Adrenal gland (tissue), 12 donors: ENCODE data around the gene SELENOO. TPM values are rescaled to one million over a fixed set of nuclear protein-coding genes. Genes with fewer than 3 reads are reported as not detected.

Experiments
- DNase-seq, 7 donors: peaks; one replicate each; pipeline ENCODE4 v3.0.0-alpha.2; 2019 to 2020
- H3K27ac ChIP-seq, 5 donors: fragments of 200-600 bp; sonication (generic) in 4 of 5; 1 replicate in 3 of 5; 2 replicates in 2 of 5; pipeline versions ENCODE4 v1.5.1 to v1.8.0; 2016 to 2020; ENCODE audit warnings: mild to moderate bottlenecking in 1 of 5
- H3K27me3 ChIP-seq: fragments of 200-600 bp; 2 replicates; pipeline ENCODE4 v1.8.0; 2021
- H3K36me3 ChIP-seq, 2 donors: fragments of 200-600 bp; replicated peaks in 1 of 2; 1 replicate in 1 of 2; 2 replicates in 1 of 2; pipeline versions ENCODE4 v1.5.1 to v1.8.0; 2018 to 2022
- H3K4me1 ChIP-seq, 2 donors: fragments of 200-600 bp; replicated peaks in 1 of 2; 1 replicate in 1 of 2; 2 replicates in 1 of 2; pipeline versions ENCODE4 v1.5.1 to v1.8.0; 2018 to 2021
- H3K4me3 ChIP-seq, 4 donors: fragments of 200-600 bp; sonication (generic) in 3 of 4; one replicate each; pipeline ENCODE4 v1.5.1; 2016 to 2018
- H3K9me3 ChIP-seq, 3 donors: fragments of 200-600 bp; sonication (generic) in 1 of 3; replicated peaks in 1 of 3; 1 replicate in 2 of 3; 2 replicates in 1 of 3; pipeline versions ENCODE4 v1.5.1 to v1.8.0; 2016 to 2021
- POLR2A ChIP-seq, 2 donors: fragments of 450-650 bp; IDR thresholded peaks; one replicate each; pipeline ENCODE4 v1.6.1; 2017; ENCODE audit warnings: antibody characterized with exemption in 2 of 2, mild to moderate bottlenecking in 2 of 2, moderate library complexity in 1 of 2
- WGBS, 4 donors: extraction: QIAGEN DNeasy Blood & Tissue Kit in 2 of 4; methylation state at CpG; one replicate each; pipeline versions ENCODE4 v1.1.5 to v1.1.7; 2013 to 2017; 5-methylcytosine and 5-hydroxymethylcytosine counted together
- intact Hi-C, 2 donors: fragments of 100-400 bp; cut with DNase I; formaldehyde crosslinking; loops; one replicate each; pipeline versions ENCODE4 v1.14.1 to v1.15.0; 2022 to 2023
- polyA plus RNA-seq, 3 donors: library from polyadenylated mRNA; stranded (reverse); fragments of 200-250 nt in 2 of 3; fragments of 350-450 nt in 1 of 3; fragmentation: Illumina TruSeq in 1 of 3; extraction: RNeasy Lipid Tissue Mini Kit (QIAGEN cat#74804) in 1 of 3; gene quantifications; one replicate each; pipeline ENCODE4 v1.2.3, GENCODE V29; 2013 to 2014
- total RNA-seq, 9 donors: library from RNA; depleted of rRNA in 4 of 9; stranded (reverse); fragments of >200 nt in 4 of 9; fragments of 120-200 nt in 1 of 9; fragmentation: NEBNext Ultra II Directional in 1 of 9; extraction: Animal tissue kit (Norgen Biotek cat#: 25700) in 1 of 9; gene quantifications; one replicate each; pipeline versions ENCODE4 v1.1.0 to v1.2.4, GENCODE V29; 2013 to 2023
- TF ChIP-seq, protein P1 (sequence below), 6 experiments: fragments of 450-650 bp in 4 of 6; fragments of 200-600 bp in 2 of 6; sonication (generic) in 1 of 6; IDR thresholded peaks; 1 replicate in 5 of 6; 2 replicates in 1 of 6; pipeline versions ENCODE4 v1.5.1 to v1.8.0; 2016 to 2021; ENCODE audit warnings: antibody characterized with exemption in 6 of 6, mild to moderate bottlenecking in 2 of 6, moderate library complexity in 1 of 6
- donor health status: healthy with polysubstance abuse.
- donor health status: Bipolar disorder and iron deficiency.
- donor health status: DM: yes; HTN: yes; CAD: no.
- donor health status: DM: no; HTN: no; CAD: no.
- donor health status: DM: no; HTN: no; CAD: no.
- donor health status: DM: yes; HTN: yes; CAD: no.

Gene SELENOO
- total and polyA plus RNA-seq, 12 donors = 1.9 to 89.0 (median 35.8) TPM

DNA sequence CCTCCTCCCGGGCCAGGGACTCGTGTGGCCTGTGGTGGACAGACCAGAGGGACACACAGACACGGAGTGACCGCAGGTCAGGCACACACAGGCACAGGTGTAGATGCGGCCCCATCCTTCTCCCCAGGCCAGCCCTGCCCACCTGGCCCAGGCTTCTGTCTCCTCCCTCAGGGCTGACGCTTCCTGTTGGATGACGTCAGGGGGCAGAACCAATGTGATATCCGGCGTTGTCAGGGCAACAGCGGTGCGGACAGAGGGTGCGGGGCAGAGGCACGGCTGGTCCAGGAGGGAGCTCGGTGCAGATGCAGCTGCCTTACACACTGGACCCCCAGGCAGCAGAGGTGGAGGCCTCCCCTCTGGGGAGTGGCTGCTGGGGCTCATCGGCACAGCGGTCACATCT lies 46.9 kb downstream of the SELENOO start:
- Histone ChIP-seq H3K36me3 (peaks cover 0 to 9% of the 10 kb centered on the region in 2 donors), H3K4me1 (peaks cover 40 to 45% of the 10 kb centered on the region in 2 donors), H3K4me3 (no peak overlapping the region), H3K9me3 (no peaks in the 10 kb centered on the region), H3K27ac (no peak overlapping the region), H3K27me3 (no peaks in the 10 kb centered on the region)
- WGBS, 4 donors = 45 to 70% (median 49%) methylated on average over 2 to 16 of the region's 16 CpGs
- TF ChIP-seq, protein P1, sequence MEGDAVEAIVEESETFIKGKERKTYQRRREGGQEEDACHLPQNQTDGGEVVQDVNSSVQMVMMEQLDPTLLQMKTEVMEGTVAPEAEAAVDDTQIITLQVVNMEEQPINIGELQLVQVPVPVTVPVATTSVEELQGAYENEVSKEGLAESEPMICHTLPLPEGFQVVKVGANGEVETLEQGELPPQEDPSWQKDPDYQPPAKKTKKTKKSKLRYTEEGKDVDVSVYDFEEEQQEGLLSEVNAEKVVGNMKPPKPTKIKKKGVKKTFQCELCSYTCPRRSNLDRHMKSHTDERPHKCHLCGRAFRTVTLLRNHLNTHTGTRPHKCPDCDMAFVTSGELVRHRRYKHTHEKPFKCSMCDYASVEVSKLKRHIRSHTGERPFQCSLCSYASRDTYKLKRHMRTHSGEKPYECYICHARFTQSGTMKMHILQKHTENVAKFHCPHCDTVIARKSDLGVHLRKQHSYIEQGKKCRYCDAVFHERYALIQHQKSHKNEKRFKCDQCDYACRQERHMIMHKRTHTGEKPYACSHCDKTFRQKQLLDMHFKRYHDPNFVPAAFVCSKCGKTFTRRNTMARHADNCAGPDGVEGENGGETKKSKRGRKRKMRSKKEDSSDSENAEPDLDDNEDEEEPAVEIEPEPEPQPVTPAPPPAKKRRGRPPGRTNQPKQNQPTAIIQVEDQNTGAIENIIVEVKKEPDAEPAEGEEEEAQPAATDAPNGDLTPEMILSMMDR (IDR thresholded peaks at IDR 0.05) = no peak
- TF ChIP-seq POLR2A (IDR thresholded peaks at IDR 0.05) = no peak
- intact Hi-C loops = no loop called here
- DNase-seq = peak in 3 of 7 donors; percentile 35 to 86 (median 48)

DNA sequence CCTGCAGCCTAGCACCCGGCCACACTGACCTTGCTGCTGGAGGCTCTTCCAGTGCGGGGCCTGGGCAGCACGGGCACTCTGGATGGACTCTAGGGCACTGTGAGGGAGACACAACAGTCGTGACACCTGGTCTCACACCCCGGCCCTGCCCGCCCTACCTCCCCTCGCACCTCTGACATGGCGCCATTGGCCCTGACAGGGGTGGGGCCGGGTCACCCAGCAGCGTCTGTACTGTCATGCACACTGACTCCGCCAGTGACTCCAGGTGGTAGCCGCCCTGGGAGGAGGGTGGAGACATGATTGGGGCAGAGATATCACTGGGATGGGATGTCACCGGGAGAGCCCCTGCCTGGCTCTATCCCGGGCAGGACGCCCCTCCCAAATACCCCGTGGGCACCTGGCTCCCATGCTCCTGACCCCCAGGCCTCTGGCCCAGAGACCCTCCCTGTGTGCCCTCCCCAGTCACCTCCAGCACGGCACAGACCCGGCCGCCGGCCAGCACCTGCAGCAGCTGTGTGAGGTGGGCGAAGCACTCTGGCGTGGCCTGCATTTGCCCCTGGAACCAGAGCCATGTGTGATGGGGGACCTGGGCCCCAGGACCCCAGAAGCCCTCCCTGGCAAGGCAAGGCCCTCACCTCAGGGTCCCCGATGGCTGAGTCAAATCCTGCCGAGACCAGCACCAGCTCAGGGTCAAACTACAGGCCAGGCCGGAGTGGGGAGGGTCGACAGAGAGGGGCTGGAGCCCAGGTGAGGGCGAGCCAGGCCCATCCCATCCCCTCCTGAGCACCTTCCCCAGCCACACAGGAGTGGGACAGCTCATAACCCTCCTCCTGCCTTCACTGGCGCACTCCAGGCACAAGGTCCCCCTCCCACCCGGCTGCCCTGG lies 47.6 kb downstream of the SELENOO start:
- no peak for DNase-seq
- TF ChIP-seq POLR2A (IDR thresholded peaks at IDR 0.05) = no peak
- TF ChIP-seq, protein P1 (IDR thresholded peaks at IDR 0.05) = no peak
- no peak overlapping the region for H3K4me3 ChIP-seq
- H3K27ac ChIP-seq = no peak overlapping the region
- WGBS, 4 donors = 76 to 85% (median 81%) methylated on average over 4 to 29 of the region's 29 CpGs
- H3K9me3 ChIP-seq = no peaks in the 10 kb centered on the region
- H3K27me3 ChIP-seq = no peaks in the 10 kb centered on the region
- H3K36me3 ChIP-seq = peaks cover 0 to 9% of the 10 kb centered on the region in 2 donors
- intact Hi-C loops = no loop called here
- peaks cover 33 to 38% of the 10 kb centered on the region in 2 donors for H3K4me1 ChIP-seq

DNA sequence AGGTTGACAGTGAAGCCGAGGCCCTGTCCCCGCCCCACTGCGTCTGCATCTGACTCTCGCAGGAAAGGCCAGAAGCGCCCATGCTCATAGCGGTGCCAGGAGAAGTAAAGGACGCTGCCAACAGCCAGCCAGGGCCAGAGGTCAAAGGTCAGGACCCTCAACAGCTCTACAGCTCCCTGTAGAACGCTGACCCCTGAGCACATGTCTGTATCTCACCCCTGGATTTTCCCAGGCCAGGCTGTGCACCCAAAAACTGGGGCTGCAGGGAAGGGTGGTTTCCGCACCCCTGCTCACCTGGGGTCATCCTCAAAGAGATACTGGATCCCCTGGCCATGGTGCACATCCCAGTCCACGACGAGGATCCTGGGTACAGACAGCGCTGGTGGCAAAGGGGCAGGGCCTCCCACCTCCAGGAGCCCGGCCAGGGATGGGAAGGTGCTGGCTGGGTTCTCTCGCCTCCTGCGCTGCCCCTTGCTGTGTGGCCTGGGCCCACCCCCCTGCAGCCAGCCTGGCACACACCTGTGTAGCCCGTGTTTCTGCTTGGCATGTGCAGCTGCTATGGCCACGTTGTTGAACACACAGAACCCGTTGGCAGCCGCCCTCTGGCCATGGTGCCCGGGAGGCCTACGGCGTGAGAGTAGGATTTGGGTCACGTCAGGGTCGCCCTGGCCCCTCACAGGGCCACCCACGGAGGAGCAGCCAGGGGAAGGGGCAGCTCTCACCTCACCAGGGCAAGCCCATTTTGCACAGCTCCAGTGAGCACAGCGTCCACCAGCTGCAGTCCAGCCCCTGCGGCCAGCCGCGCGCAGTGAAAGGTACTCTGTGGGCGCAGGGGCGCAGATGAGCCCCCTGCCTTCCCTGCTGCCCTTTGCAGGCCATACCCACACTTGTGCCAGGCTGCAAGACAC lies 48.8 kb downstream of the SELENOO start:
- intact Hi-C loops = loop anchor here (5.0 to 10.0 kb wide), 2 partner anchors 93 to 365 kb away; partner anchors contain the start of gene PPP6R2 (in 1 of the 2)
- Histone ChIP-seq H3K27ac (no peak overlapping the region), H3K4me1 (peaks cover 26 to 29% of the 10 kb centered on the region in 2 donors), H3K27me3 (no peaks in the 10 kb centered on the region), H3K9me3 (no peaks in the 10 kb centered on the region), H3K4me3 (no peak overlapping the region), H3K36me3 (peaks cover 0 to 9% of the 10 kb centered on the region in 2 donors)
- WGBS, 4 donors = 85 to 89% (median 86%) methylated on average over 5 to 32 of the region's 32 CpGs
- TF ChIP-seq, protein P1 (IDR thresholded peaks at IDR 0.05) = no peak
- no peak for TF ChIP-seq POLR2A (IDR thresholded peaks at IDR 0.05)
- DNase-seq = no peak

DNA sequence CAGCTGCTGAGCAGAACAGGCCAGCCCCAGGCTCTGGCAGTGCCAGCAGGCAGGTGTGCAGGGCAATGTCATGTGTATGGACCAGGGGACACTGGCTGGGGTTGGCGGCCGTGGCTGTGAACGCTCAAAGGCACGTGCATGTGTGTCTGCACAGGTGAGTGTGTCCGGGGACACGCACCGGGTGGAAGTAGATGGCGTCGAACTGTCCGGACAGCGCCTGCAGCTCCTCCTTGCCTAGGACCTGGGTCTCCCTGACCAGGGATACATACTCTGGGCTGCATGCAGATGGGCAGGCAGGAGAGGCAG lies 49.4 kb downstream of the SELENOO start:
- DNase-seq = peak in 1 of 7 donors; percentile 62
- no peaks in the 10 kb centered on the region for H3K9me3 ChIP-seq
- intact Hi-C loops = loop anchor here (5.0 to 10.0 kb wide), 2 partner anchors 92 to 365 kb away; partner anchors contain the start of gene PPP6R2 (in 1 of the 2)
- H3K36me3 ChIP-seq = peaks cover 0 to 9% of the 10 kb centered on the region in 2 donors
- peak overlapping the region in 2 of 4 donors; percentile 55 to 93 for H3K4me3 ChIP-seq
- TF ChIP-seq, protein P1 (IDR thresholded peaks at IDR 0.05) = no peak
- no peak for TF ChIP-seq POLR2A (IDR thresholded peaks at IDR 0.05)
- H3K27me3 ChIP-seq = no peaks in the 10 kb centered on the region
- 20 to 74% (median 70%) methylated on average over 1 to 11 of the region's 11 CpGs for WGBS, 4 donors
- H3K4me1 ChIP-seq = peaks cover 26 to 29% of the 10 kb centered on the region in 2 donors
- H3K27ac ChIP-seq = peak overlapping the region in 2 of 5 donors; percentile 67 to 80
